Sciatic nerve (tissue), 2 donors: Measurements from ENCODE around the gene SPPL2A. TPM values are rescaled to one million over a fixed set of nuclear protein-coding genes. Genes with fewer than 3 reads are reported as not detected.
"Not testable (repeated sequence)": the region's sequence is repeated elsewhere in the genome, so short reads cannot be mapped to it uniquely, and the experiment has no call there.

Experiments
- ATAC-seq: fragments of 200-7000 bp; cut with Tn5 transposase; one replicate; pipeline ENCODE4 v1.9.1; 2020; ENCODE audit warnings: mild to moderate bottlenecking, moderate library complexity
- DNase-seq: peaks from one replicate; pipeline ENCODE4 v3.0.0-alpha.2; 2020; ENCODE audit warnings: low spot score
- intact Hi-C: fragments of 100-400 bp; cut with DNase I; formaldehyde crosslinking; loops from one replicate; pipeline ENCODE4 v1.14.2; 2022
- total RNA-seq: library from RNA; stranded (reverse); fragmentation: NEBNext Ultra II Directional; extraction: Animal tissue kit (Norgen Biotek cat#: 25700); gene quantifications from one replicate; pipeline ENCODE4 v1.2.1, GENCODE V29; 2021
- donor health status: DM: no; HTN: no; CAD: no.
- donor health status: DM: no; HTN: no; CAD: no.

The SPPL2A gene, protein sequence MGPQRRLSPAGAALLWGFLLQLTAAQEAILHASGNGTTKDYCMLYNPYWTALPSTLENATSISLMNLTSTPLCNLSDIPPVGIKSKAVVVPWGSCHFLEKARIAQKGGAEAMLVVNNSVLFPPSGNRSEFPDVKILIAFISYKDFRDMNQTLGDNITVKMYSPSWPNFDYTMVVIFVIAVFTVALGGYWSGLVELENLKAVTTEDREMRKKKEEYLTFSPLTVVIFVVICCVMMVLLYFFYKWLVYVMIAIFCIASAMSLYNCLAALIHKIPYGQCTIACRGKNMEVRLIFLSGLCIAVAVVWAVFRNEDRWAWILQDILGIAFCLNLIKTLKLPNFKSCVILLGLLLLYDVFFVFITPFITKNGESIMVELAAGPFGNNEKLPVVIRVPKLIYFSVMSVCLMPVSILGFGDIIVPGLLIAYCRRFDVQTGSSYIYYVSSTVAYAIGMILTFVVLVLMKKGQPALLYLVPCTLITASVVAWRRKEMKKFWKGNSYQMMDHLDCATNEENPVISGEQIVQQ
- 117 TPM for total RNA-seq

DNA sequence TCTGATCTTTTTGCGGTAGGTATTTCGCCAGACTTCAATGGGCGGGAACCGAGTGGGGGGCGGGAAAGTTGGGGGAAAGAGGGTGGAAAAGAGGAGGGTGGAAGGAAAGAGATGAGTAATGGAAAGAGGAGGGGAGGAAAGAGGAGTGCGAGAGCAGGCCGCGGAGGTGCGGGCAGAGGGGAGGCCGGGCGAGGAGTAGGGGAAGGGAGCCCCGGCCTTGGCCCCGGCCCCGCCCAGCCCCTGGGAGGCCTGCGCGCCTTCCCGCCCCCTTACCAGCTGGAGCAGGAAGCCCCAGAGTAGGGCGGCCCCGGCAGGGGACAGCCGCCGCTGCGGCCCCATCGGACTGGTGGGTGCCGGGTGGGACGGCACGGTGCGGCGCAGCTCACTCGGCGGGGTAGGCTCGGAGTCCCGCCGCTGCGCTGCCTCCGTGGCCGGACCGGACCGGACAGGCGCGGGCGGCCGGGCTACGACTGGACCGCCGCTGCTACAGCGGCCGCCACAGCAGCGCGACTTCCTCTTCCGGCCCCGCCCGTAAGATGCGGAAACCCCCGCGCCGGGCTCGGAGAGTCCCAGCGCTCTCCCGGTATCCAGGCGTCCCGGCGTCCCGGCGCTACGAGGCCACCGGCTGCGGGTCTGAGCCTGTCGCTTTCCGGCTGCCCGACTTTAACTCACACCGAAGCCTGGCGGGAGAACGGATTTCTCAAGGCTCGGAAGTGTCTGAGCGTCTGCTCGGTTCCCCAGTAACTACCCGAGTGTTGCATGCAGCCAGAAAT, at the start of gene SPPL2A:
SPPL2A (minus strand) TSS at position 512 of the 773 bp plus-strand sequence; CDS start at position 339, 173 bp downstream.
- ATAC-seq (peak; percentile 94), DNase-seq (peak; percentile 87)
- intact Hi-C loops: no loop called here

DNA sequence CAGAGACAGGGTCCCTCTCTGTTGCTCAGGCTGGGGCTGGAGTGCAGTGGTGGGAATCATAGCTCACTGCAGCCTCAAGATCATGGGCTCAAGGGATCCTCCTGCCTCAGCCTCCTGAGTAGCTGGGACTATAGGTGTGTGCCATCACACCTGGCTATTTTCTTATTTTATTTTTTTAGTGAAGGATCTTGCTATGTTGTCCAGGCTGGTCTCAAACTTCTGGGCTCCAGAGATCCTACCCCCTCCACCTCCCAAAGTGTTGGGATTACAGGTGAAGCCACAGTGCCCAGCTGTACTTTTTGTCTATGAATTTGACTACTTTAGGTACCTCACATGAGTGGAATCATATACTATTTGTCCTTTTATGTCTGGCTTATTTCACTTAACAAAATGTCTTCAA, 49.1 kb upstream of the SPPL2A start:
- DNase-seq: no peak
- no peak for ATAC-seq
- intact Hi-C loops: no loop called here

DNA sequence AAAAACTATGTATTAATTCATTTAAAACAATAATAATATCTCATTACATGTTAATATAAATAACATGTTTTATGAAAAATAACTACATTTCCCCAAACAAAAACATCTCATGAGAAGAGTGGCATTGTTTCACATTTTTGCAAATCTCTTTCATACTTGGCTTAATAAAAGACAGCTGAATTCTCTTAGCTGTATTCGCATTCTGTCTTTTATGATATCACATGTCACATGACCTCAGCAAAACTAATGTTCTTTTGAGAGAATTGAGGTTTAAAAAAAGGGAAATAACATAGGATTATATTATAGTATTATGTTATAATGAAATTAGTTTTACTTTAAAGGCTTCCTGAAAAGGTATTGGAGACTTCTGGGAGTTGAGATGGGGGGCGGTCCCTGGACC, 48.4 kb upstream of the SPPL2A start:
- no peak for DNase-seq
- ATAC-seq: no peak
- intact Hi-C loops: no loop called here

DNA sequence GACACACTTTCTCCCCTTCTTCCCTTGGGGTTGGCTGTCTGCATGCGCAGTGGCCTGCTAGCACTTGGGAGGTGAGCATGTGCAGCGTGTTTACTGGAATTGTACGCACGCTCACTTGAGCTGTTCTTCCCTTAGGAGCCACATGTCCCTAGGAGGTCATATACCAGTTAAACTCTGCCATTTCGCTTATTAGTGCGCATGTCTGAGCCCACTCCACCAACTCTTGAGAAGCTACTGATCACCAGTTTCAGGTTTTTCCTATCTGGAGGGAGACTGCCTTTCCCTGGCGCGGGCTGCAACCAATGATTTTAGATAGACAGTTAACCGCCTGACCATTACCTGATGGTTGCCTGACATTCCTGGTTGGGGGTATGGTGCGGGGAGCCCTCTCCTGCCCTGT, 47.6 kb upstream of the SPPL2A start:
- no peak for ATAC-seq
- intact Hi-C loops: no loop called here

DNA sequence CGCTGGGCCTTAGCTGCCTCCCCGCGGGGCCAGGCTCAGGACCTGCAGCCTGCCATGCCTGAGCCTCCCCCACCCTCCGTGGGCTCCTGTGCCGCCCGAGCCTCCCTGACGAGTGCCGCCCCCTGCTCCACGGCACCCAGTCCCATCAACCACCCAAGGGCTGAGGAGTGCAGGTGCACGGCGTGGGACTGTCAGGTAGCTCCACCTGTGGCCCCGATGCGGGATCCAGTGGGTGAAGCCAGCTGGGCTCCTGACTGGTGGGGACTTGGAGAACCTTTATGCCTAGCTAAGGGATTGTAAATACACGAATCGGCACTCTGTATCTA, 46.6 kb upstream of the SPPL2A start:
- ATAC-seq, DNase-seq, intact Hi-C loops: not testable (repeated sequence)

More for the DNA sequence above, 47.6 kb upstream of the SPPL2A start:
- no peak for DNase-seq

DNA sequence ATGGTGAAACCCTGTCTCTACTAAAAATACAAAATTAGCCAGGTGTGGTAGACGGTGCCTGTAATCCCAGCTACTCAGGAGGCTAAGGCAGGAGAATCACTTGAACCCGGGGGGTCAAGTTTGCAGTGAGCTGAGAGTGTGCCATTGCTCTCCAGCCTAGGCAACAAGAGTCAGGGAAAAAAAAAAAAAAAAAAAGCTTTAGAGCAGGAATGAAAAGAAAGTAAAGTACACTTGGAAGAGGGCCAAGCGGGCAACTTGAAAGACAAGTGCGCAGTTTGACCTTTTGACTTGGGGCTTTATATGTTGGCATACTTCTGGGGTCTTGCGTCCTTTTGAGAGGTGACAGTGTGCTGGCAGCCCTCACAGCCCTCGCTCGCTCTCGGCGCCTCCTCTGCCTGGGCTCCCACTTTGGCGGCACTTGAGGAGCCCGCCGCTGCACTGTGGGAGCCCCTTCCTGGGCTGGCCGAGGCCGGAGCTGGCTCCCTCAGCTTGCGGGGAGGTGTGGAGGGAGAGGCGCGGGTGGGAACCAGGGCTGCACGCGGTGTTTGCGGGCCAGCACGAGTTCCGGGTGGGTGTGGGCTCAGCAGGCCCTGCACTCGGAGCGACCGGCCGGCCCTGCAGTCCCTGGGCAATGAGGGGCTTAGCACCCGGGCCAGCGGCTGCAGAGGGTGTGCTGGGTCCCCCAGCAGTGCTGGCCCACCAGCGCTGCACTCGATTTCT, 46.1 kb upstream of the SPPL2A start:
- DNase-seq, intact Hi-C loops, ATAC-seq: not testable (repeated sequence)

DNA sequence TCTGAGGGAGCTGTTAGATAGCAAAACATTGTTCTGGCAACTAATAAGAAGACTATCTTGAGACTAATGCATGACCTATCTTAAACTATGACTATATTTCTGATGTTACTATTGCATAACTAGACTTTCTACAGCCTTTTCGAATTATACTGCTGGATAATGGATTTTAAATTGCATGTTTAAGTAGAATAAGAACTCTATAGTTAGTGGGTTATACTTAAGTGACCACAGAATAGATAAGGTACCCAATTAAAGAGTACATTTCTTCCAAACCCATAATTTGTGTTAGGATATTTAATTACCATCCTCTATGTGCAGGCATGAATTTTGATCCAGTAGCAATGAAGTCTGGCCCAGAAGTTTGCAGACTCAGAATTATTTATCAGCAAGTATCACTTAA, 44.6 kb upstream of the SPPL2A start:
- DNase-seq: no peak
- no peak for ATAC-seq

DNA sequence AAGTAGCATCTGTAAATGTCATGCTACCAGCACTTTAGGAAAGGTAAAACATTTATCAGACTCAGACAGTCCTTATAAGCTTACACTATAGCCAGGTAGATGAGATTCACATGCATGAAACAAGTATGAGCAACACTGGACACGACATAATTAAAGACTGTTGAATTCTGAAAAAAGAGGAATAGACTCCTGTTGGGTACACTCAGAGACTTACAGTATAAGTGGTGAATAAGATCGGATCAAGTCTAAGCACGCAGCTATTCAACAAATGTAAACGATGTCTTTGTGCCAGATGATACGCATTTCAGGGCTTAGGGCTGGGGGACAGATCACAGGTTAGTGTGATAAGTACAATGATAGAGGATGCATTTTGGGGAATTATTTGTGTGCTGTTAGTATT, 43.2 kb upstream of the SPPL2A start:
- no peak for DNase-seq
- ATAC-seq: no peak
- intact Hi-C loops: no loop called here

More for the DNA sequence above, 44.6 kb upstream of the SPPL2A start:
- intact Hi-C loops: no loop called here

DNA sequence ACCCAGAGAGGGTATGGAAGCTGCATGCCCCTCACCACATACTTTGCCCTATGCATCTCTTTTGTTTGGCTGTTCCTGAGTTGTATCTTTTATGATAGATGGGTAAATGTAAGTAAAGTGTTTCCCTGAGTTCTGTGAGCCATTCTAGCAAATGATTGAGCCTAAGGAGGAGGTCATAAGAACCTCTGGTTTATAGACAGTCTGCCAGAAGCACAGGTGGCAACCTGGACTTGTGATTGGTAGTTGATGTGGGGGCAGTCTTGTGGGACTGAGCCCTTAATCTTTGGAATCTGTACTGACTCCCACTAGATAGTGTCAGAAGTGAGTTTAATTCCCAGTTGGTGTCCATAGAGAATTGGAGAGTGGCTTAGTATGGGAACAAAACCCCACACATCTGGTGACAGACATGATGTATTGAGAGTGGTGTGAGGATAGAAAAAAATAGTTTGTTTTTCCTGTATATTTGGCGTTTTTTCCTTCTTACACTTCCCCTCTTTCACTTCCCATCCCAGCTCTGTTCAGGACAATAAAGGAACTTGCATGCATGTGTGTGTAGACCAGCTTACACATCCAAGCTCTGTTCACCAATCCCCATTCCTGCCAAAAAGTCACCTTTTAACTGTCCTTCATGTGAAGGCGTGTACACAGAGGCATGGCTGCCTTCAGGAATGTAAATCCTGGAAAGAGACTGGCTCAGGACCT, 38.1 kb upstream of the SPPL2A start:
- no peak for DNase-seq
- intact Hi-C loops: no loop called here
- no peak for ATAC-seq

DNA sequence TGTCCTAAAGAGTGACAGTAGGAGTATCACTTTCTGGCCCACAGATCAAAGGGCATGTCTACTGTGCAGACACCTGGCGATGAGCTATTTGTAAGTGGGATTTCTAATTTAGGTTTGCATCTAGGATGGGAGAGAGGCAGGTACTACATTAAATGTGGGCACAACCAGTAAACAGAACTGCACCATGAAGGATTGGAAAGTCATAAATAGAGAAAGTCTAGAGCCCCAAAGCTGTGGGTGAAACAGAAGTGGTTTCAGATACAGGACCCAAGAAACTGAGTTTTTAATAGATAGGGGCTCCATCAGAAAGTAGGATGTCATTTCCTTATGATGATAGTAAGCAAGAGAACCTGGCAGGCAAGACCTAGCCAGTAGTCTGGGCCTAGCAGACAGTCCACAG, 35.2 kb upstream of the SPPL2A start:
- intact Hi-C loops: no loop called here
- no peak for DNase-seq
- ATAC-seq: no peak

DNA sequence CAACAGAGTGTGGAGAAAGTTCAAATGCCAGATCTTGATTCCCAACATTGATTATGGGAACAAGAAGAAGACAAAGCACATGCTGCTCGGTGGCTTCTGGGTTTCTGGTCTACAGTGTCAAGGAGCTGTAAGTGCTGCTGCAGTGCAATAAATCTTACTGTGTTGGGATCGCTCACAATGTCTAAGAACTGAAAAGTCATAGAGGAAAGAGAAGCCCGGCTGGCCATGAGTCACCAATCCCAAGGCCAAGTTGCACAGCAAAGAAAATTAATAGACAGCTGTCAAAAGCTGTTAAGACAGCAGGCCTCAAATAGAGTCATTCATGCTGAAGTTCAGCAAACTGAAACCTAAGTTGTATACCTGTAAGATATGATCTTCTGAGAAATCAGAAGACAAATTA, 33.2 kb upstream of the SPPL2A start:
- intact Hi-C loops: no loop called here
- DNase-seq (no peak), ATAC-seq (no peak)

DNA sequence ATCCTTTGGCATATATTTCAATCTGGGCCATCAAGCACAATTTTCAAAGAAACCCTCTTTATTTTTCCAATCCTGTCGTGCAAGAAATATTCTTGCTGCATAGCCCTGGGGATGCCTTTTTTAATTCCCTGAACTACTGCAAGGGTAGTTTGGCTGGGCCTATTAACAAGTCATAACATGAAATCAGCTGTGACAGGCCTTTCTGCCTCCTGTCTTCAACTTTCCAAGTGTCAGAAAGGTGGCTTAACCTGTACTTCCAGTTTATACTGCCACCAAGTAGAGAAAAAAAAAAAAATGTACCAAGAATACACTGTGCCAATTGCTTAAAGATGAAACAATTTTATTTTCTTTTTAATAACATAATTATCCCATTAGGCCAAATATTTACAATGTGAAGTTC, 32.4 kb upstream of the SPPL2A start:
- intact Hi-C loops: no loop called here
- DNase-seq (no peak), ATAC-seq (no peak)

DNA sequence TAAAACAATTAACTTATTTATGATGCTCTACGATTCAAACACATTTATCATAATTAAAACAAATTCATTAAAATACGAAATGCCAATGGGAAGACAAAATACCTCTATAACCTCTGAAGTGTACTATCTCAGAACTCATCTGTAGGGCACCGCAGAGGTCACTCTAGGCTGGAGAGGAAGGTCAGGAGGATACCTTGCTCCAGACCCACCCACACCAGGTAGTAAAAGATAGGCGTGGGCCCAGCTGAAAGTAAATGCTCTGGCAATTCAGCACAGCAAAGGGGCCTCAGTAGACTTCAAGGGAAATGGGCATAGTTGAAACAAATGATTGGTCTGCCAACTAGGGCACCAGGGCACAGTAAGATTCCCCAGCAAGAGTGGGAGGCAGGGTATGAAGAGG, 26.0 kb upstream of the SPPL2A start:
- ATAC-seq: no peak
- no peak for DNase-seq
- intact Hi-C loops: no loop called here

DNA sequence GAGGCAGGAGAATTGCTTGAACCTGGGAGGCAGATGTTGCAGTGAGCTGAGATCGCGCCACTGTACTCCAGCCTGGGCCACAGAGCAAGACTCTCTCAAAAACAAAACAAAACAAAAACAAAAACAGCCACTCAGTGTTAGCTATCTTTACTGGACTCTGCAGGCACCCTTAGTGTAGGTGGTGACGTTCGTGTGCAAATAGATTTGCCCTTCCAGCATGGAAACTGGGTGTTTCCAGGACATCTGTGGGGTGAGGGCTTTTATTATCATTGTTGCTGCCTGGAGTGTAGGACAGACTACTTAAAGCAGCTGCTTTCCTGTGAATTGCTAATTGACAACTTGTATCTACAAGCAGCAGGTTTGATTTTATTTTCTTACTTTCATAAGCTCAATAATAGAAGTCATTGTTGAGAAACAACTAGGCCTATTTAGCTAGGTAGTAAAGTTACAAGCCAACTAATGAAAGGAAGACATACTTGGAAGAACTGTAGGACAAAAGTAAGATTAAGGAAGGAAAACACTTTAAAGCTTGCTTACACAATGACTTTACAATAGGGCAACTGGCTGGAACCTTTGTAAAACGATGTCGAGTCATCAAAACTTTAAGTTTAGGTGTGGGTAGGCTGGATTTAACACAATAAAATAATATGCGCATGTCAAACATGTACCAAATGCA, 25.4 kb upstream of the SPPL2A start:
- ATAC-seq: no peak
- no peak for DNase-seq
- intact Hi-C loops: no loop called here

DNA sequence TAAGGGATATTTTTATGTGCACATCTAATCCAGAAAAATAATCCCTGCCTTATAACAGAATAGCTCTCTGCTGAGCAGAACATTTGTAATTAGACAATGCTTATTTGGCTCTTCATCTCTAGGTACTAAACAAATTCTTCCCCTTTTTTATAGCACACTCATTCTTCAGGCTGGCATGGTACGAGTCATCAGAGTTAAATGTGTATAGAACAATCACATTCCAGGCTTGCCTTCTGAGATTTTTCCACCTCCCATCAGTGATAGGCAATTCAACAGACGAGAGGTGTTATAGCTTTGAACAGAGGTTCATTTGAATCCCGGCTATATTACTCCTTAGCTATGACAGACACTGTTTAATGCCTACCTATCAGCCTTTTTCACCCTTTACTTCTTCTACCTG, 21.4 kb upstream of the SPPL2A start:
- intact Hi-C loops: no loop called here
- no peak for DNase-seq
- ATAC-seq: no peak

DNA sequence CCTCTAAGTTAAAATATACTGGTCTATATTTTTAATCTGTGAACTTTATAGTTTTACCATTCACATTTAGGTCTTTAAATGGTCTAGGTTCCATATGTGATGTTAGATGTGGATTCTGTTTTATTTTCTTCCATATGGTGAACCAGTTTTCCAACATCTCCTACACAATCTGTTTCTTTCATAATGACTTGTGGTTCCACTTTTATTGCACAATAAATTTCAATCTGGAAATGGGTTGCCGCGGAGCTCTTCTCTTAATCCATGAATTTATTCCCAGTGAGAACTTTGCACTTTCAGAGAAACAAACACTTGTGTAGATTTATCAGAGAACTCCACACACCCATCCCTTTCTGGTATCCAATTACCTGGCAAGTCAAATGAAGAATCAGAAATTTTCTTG, 20.9 kb upstream of the SPPL2A start:
- ATAC-seq (no peak), DNase-seq (no peak)
- intact Hi-C loops: no loop called here

DNA sequence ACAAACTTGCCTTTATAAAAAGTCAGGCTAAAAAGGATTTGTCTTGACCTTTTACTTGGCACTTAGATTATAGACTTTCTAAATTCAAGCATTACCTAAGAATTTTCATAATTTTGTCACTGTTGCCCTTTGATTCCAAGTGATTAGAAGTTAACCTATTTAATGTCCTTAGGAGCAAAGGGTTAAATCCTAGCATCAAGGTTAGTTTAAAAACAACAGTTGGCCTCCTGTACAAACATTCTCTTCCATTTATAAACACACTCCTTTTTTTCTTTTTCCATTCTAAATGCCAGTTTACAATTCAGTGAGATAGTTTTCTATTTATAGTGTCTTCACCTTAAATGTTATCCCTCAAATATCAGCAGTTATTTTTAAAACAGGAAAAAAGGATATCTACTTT, 18.4 kb upstream of the SPPL2A start:
- intact Hi-C loops: no loop called here
- DNase-seq (no peak), ATAC-seq (no peak)

DNA sequence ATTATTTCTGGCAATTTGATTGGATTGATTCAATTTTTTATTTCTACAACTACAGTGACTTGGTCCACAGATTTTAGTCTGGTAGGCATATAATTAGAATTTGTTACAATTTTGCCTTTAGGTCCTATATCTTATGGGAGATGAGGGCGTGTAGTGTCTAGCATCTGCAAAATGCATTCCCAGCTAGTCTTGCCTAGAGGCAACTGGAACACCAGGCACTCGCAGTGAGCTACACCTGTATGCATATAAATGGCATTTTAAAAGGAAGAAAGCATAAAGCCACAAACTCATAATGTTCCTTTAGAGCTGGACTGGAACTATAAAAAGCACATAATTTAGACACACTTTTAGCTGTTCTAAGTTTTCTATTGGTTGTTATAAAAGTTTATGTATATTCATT, 17.9 kb upstream of the SPPL2A start:
- intact Hi-C loops: no loop called here
- no peak for ATAC-seq
- DNase-seq: no peak

DNA sequence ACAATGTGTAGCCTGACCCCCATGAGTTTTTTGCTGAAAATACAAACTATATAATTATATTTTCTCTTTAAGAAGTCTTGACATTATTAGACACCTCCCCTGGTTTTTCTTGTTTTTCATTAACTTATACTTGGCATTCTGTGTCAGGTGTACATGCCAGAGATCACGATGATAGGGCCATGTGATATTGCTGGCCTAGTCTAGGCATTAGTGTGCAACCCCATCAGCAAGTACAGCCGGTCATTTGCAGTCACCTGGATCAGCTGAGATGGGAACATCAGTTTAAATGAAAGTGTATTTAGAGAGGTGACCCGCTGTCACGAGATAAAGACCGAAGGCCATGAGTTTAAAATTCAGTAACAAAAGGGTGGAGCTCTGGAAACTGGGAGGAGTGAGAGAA, 12.6 kb upstream of the SPPL2A start:
- ATAC-seq (no peak), DNase-seq (no peak)
- intact Hi-C loops: no loop called here
